Thyroid gland (tissue), 4 donors: ENCODE data around the gene GYG1.

ENCODE experiments used
- CTCF ChIP-seq, 6 experiments: fragments of 200-600 bp in 3 of 6; fragments of 450-650 bp in 3 of 6; sonication (generic) in 3 of 6; IDR thresholded peaks; one replicate each; pipeline ENCODE4 v1.5.1; 2016 to 2019; ENCODE audit warnings: antibody characterized with exemption in 6 of 6, mild to moderate bottlenecking in 2 of 6, inconsistent platforms in 1 of 6, moderate library complexity in 1 of 6
- POLR2A ChIP-seq, 2 donors: fragments of 450-650 bp; IDR thresholded peaks; one replicate each; pipeline ENCODE4 v1.6.1; 2017; ENCODE audit warnings: antibody characterized with exemption in 2 of 2, mild to moderate bottlenecking in 2 of 2, moderate library complexity in 1 of 2

GRCh38 chr3:148950806-148951205, 40.5 kb upstream of the GYG1 start:
- TF ChIP-seq POLR2A (IDR thresholded peaks at IDR 0.05) (no peak), CTCF (IDR thresholded peaks at IDR 0.05) (no peak)
